OCI-LY7 (cell line): Measurements from ENCODE around the gene ATG4A. TPM values are rescaled to one million over a fixed set of nuclear protein-coding genes. Genes with fewer than 3 reads are reported as not detected.

Source experiments
- BruUV-seq: library from RNA; stranded (reverse); fragments of 400-500 nt; replicated peaks from 2 replicates; lab custom pipeline; 2021; lab: Mats Ljungman, UMichigan
- CTCF ChIA-PET: fragments of 300-600 bp; sonication (Branson Sonifier 250); formaldehyde crosslinking; loops from one replicate; lab custom pipeline; 2022; ENCODE audit warnings: antibody characterized with exemption; ENCODE audit not compliant: unreplicated experiment; lab: Charles Lee
- POLR2A ChIA-PET: fragments of 300-600 bp; sonication (Branson Sonifier 250); formaldehyde crosslinking; loops from one replicate; lab custom pipeline; 2022; ENCODE audit warnings: antibody characterized with exemption; lab: Charles Lee
- DNase-seq: peaks from one replicate; pipeline ENCODE4 v3.0.0-alpha.2; 2015; ENCODE audit warnings: low spot score
- H2AFZ ChIP-seq: fragments of 200-600 bp; sonication (generic), shearing (Covaris generic); 2 replicates; pipeline ENCODE4 v1.6.1; 2014; ENCODE audit warnings: mild to moderate bottlenecking, antibody characterized with exemption, low read length, moderate library complexity
- H3K27ac ChIP-seq: fragments of 200-600 bp; sonication (generic); 2 replicates; pipeline ENCODE4 v1.5.1; 2014; ENCODE audit warnings: mixed run types, low read depth, mild to moderate bottlenecking, moderate library complexity, low read length, inconsistent platforms; ENCODE audit not compliant: poor library complexity, severe bottlenecking
- H3K36me3 ChIP-seq: fragments of 200-600 bp; sonication (generic); 2 replicates; pipeline ENCODE4 v1.6.1; 2014; ENCODE audit warnings: mild to moderate bottlenecking, antibody characterized with exemption, low read length, moderate library complexity, mixed read lengths; ENCODE audit not compliant: insufficient read depth
- H3K4me1 ChIP-seq: fragments of 200-600 bp; sonication (generic); 2 replicates; pipeline ENCODE4 v1.5.1; 2014; ENCODE audit warnings: mild to moderate bottlenecking, low read length; ENCODE audit not compliant: insufficient read depth, poor library complexity, severe bottlenecking
- H3K4me2 ChIP-seq: fragments of 200-600 bp; sonication (generic); 2 replicates; pipeline ENCODE4 v1.6.1; 2014; ENCODE audit warnings: mild to moderate bottlenecking, low read length
- H3K4me3 ChIP-seq: fragments of 200-600 bp; sonication (generic); 2 replicates; pipeline ENCODE4 v1.5.1; 2014; ENCODE audit warnings: mild to moderate bottlenecking, low read depth, low read length; ENCODE audit not compliant: poor library complexity, severe bottlenecking
- H3K79me2 ChIP-seq: fragments of 200-600 bp; sonication (generic); 2 replicates; pipeline ENCODE4 v1.6.1; 2016; ENCODE audit warnings: low read depth, mild to moderate bottlenecking, low read length, moderate library complexity, mixed read lengths; ENCODE audit not compliant: insufficient read depth
- H3K9me2 ChIP-seq: fragments of 200-600 bp; sonication (generic); 2 replicates; pipeline ENCODE4 v1.6.1; 2016; ENCODE audit warnings: mild to moderate bottlenecking, low read length, mixed read lengths; ENCODE audit not compliant: insufficient read depth
- H3K9me3 ChIP-seq: fragments of 200-600 bp; sonication (generic); 2 replicates; pipeline ENCODE4 v1.6.1; 2014; ENCODE audit warnings: mild to moderate bottlenecking, mixed run types, low read length, mixed read lengths
- H4K20me1 ChIP-seq: fragments of 200-600 bp; sonication (generic); 2 replicates; pipeline ENCODE4 v1.6.1; 2014; ENCODE audit warnings: mild to moderate bottlenecking, antibody characterized with exemption, low read length, moderate library complexity, mixed read lengths; ENCODE audit not compliant: insufficient read depth
- CTCF ChIP-seq: fragments of 200-600 bp; sonication (generic); conservative IDR thresholded peaks from 2 replicates; pipeline ENCODE4 v1.5.1; 2014; ENCODE audit warnings: mild to moderate bottlenecking, antibody characterized with exemption, low read length, moderate library complexity, mixed read lengths
- EZH2phosphoT487 ChIP-seq: fragments of 200-600 bp; sonication (generic); IDR thresholded peaks from 2 replicates; pipeline ENCODE4 v1.6.1; 2018; ENCODE audit warnings: low read depth, borderline replicate concordance, mild to moderate bottlenecking, mixed run types, antibody characterized with exemption, low read length, moderate library complexity, mixed read lengths
- intact Hi-C: fragments of 100-400 bp; cut with micrococcal nuclease; formaldehyde crosslinking; loops from one replicate; pipeline ENCODE4 v1.10.0; 2022; ENCODE audit not compliant: unreplicated experiment
- total RNA-seq, 2 experiments: library from RNA; depleted of rRNA in 1 of 2; stranded (reverse); fragments of >200 nt in 1 of 2; shearing (Covaris generic) in 1 of 2; gene quantifications; 2 replicates each; pipeline ENCODE4 v1.2.3, GENCODE V29; 2014 to 2022

The ATG4A gene
- total RNA-seq, 2 experiments from 2014 or later: 9.9 to 14.7 TPM

- no peak for TF ChIP-seq CTCF
- TF ChIP-seq EZH2phosphoT487: no peak
- no peaks in the 10 kb centered on the region for H3K79me2 ChIP-seq
- no peaks in the 10 kb centered on the region for H4K20me1 ChIP-seq
- H3K36me3 ChIP-seq: no peaks in the 10 kb centered on the region; the same call in 1 of the 2 replicates
- intact Hi-C loops: loop anchor here (10.0 kb wide), 1 partner anchor 108 kb away; no protein-coding TSS in a partner anchor
- no peaks in the 10 kb centered on the region for H3K4me1 ChIP-seq
- BruUV-seq: no TSS peak
- ChIA-PET POLR2A (interaction anchor here (0.5 kb wide), 1 partner anchor 34 kb away, joined by 5 read pairs; no protein-coding TSS in a partner anchor), CTCF (no interaction called here)
- H2AFZ ChIP-seq: no peak overlapping the region
- no peaks in the 10 kb centered on the region for H3K9me3 ChIP-seq
- no peak overlapping the region for H3K4me3 ChIP-seq
- no peak overlapping the region for H3K4me2 ChIP-seq
- H3K9me2 ChIP-seq: no peaks in the 10 kb centered on the region
- no peak overlapping the region for H3K27ac ChIP-seq
- no peak for DNase-seq
Measured at GRCh38 chrX:108132876-108133275, 41.3 kb downstream of the ATG4A start.

GRCh38 chrX:108134724-108135123, 43.1 kb downstream of the ATG4A start:
- Histone ChIP-seq H3K27ac (no peak overlapping the region), H3K9me3 (no peaks in the 10 kb centered on the region), H2AFZ (no peak overlapping the region), H3K4me1 (no peaks in the 10 kb centered on the region), H3K4me3 (no peak overlapping the region), H4K20me1 (no peaks in the 10 kb centered on the region), H3K79me2 (no peaks in the 10 kb centered on the region), H3K36me3 (no peaks in the 10 kb centered on the region; the same call in 1 of the 2 replicates), H3K4me2 (no peak overlapping the region), H3K9me2 (no peaks in the 10 kb centered on the region)
- ChIA-PET CTCF (no interaction called here), POLR2A (no interaction called here)
- TF ChIP-seq CTCF (peak; percentile 31; the same call in 1 of the 2 replicates), EZH2phosphoT487 (no peak)
- BruUV-seq: no TSS peak
- no peak for DNase-seq
- intact Hi-C loops: loop anchor here (10.0 kb wide), 1 partner anchor 110 kb away; no protein-coding TSS in a partner anchor
